GM18858 (cell line): Measurements from ENCODE around the gene TIAM2.
A peak's percentile ranks its signal among the peaks of the same experiment; 100 is the strongest.
"Not testable (repeated sequence)": the region's sequence is repeated elsewhere in the genome, so short reads cannot be mapped to it uniquely, and the experiment has no call there.

ENCODE experiments used
- ATAC-seq: cut with Tn5 transposase; IDR thresholded peaks from one replicate; pipeline ENCODE4 v1.9.1; 2021; ENCODE audit not compliant: unreplicated experiment

The TIAM2 gene

DNA sequence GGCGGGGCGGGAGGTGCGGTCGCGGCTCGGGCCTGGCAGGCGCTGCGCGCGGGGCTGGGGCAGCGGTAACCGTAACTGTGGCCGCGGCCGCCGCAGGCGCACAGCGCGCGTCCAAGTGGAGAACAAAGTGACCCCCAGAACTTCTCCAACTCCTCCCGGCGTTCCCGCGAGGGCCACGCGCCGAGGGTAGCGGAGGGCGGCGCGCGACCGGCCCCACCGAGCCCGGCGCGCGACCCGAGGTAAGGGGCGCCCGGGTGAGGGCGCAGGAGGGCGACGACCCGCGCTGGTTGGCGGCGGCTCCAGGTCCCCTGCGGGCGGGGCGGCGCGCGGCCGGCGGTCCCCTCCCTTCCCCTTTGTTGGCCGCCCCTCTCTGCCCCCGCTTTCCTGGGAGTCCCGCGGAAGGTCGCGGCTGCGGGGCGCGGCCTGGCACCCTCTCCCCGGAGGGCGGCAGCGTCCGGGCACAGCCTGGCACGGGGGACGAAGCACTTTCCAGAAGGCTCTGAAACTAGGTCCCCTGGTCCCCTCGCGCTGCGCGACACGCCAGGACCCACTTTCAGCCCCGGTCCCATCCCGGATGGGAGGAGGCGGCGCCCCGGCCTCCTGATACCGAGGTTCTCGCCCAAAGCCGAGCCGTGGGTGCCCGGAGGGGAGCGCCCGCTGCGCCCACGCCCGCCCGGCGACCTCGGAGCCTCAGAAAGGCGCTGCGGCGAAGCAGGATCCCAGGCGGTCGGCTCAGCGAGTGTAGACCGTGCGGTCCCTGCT lies at the start of gene TIAM2:
Gene TIAM2 (plus strand): TSS at position 62 of the 762 bp plus-strand sequence. CDS start 133,909 bp downstream, outside the sequence.
- no peak for ATAC-seq

DNA sequence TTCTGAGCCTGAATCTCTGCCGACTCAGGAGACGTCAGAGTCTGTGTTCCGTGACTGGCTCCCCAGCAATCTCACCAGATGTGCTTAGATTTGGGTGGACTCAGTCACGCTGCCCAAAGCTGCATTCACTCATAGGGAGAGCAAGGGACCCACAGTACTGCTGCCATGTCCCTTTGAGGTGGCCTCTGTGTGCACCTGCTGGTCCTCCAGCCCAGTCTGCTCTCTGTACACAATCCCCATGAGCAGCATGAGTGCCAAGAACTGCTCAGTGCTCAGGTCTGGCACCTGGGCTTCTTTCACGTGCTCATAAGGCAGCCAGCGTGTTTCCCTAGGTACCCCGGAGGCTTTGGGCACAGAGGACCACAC lies 44.2 kb upstream of the TIAM2 start:
- ATAC-seq, result no peak

- peak; percentile 82 for ATAC-seq
Observed at GRCh38 chr6:154951345-154952200, 43.5 kb upstream of the TIAM2 start.

- ATAC-seq, result no peak
Observed at GRCh38 chr6:154953644-154954043, 41.5 kb upstream of the TIAM2 start.

DNA sequence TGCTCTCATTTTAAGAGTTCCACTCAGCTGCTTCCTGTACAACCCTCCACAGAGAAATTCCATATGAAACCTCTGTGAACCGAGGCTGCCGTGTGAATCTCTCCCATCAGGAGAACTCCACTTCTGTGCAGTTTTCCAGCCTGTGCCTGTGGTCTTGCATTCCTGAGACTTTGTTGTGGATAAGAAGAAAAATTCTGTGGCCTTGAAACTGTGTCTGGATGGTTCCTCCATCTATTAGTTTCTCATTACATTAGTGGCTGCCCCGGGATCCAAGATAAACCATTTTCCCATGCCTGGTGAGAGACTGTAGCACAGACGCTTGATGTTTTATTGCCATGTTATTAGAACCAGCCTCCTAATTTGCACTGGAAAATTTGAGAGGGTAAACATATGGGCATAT lies 40.8 kb upstream of the TIAM2 start:
- ATAC-seq, result no peak

- ATAC-seq, result no peak
Observed at GRCh38 chr6:154956771-154957522, 38.2 kb upstream of the TIAM2 start.

- ATAC-seq, result no peak
Observed at GRCh38 chr6:154958469-154958868, 36.6 kb upstream of the TIAM2 start.

DNA sequence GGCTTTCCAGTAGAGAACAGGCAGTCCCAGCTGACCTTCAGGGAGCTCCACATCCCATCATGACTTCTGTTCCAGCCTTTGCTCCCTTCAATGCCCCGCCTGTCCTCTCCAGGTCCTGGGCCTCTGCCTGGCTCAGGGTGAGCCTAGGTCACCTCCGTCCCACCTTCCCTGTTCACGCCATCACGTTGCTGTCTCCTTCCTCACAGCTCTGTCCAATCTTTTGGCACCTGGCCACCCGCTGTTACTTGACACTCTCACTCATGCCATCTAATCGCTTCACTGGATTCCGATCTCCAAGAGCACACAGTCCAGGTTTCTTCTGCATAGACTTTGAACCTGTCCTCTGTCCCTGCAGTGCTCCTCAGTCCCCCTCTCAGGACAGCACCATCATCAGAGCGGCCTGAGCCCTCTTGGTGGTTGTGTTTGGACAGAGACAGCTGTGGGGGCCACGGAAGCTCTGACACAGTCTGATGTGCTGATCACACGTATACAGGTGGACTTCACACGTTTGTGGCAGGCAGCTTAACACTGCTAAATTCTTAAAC lies 34.7 kb upstream of the TIAM2 start:
- ATAC-seq, result no peak

GRCh38 chr6:154960854-154961530 lies 34.1 kb upstream of the TIAM2 start:
- ATAC-seq, result no peak

DNA sequence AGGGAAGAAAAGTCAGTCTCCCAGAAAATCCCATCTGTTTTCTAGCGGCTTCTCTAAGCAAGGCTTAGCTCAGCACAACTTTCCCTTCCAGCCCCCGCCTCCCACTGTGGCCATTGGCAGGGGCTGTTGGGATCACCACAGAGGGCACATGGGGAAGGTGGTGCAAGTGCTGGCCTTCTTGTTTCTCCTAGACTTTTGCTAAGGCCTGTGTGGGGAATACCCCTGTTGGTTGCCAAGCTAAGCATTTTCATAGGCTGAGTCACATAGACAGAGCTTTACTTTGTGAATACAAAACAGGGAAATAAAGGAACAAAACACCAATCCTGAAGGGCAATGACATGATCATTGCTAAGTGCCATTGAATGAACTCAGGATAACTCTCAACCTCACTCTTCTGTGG lies 32.4 kb upstream of the TIAM2 start:
- ATAC-seq, result no peak

DNA sequence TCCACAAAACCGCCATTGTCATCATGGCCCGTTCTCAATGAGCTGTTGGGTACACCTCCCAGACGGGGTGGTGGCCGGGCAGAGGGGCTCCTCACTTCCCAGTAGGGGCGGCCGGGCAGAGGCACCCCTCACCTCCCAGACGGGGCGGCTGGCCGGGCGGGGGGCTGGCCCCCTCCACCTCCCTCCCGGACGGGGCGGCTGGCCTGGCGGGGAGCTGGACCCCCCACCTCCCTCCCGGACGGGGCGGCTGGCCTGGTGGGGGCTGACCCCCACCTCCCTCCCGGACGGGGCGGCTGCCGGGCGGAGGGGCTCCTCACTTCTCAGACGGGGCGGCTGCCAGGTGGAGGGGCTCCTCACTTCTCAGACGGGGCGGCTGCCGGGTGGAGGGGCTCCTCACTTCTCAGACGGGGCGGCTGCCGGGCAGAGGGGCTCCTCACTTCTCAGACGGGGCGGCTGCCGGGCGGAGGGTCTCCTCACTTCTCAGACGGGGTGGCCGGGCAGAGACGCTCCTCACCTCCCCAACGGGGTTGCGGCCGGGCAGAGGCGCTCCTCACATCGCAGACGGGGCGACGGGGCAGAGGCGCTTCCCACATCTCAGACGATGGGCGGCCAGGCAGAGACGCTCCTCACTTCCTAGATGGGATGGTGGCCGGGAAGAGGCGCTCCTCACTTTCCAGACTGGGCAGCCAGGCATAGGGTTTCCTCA lies 28.9 kb upstream of the TIAM2 start:
- ATAC-seq, result not testable (repeated sequence)

DNA sequence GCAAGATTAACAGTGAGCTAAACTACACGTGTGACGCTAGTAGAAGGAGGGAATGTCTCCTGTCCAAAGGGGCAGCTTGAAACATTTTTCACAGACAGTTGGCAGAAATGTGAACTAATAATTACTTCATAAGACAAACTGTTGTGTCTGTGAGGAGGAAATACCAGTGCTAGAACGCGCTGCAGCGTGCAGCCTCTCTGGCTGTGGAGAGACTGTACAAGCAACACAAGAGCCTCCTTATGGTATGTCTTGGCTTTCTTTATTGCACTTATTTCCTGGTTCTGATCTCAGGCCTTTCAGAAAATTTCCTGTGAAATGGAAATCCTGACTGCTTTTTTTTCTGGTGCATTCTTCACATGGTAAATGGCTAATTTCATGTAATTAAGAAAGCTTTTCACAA lies 25.3 kb upstream of the TIAM2 start:
- no peak for ATAC-seq

- ATAC-seq, result no peak
Observed at GRCh38 chr6:154974485-154975149, 20.5 kb upstream of the TIAM2 start.

DNA sequence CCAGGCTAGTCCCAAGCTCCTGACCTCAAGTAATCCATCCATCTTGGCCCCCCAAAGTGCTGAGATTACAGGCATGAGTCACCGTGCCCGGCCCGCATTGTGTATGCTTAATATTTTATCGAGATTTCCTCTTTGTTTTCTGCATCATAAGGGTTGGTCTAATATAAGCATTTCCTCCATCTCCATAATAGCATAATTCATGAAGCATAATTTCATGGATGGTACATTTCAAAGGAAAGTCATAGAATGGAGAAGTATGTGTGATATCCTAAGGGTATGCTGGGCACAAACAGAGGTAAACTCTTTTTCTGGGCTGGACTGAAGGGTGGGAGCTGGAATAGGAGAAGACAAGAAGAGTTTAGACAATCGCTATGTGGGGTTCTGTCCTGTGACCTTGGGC lies 17.5 kb upstream of the TIAM2 start:
- ATAC-seq, result no peak

DNA sequence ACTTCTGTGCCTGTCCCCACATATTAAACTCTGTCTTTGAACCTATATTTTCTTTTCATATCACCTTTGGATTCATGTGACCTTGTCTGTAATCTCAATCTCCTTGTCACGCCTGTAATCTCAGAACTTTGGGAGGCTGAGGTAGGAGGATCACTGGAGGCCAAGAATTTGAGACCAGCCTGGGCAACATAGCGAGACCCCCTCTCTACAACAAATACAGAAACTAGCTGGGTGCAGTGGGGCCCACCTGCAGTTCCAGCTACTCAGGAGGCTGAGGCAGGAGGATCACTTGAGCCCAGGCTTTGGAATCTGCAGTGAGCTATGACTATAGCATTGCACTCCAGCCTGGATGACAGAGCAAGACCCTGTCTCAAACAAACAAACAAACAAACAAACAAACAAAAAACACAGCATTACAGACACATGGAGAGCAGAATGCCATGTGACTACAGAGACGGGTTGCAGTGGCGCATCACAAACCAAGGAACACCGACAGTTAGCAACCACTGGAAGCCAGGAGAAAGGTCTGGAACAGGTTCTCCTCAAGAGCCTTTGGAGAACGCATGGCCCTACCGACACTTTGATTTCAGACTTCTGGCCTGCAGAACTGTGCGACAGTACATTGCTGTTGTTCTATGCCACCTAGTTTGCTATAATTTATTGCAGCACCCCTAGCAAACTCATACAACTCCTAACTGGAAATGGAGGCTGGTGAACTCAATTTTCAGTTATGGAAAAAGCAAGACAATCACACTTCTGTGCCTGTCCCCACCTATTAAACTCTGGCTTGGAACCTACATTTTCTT lies 14.6 kb upstream of the TIAM2 start:
- no peak for ATAC-seq

DNA sequence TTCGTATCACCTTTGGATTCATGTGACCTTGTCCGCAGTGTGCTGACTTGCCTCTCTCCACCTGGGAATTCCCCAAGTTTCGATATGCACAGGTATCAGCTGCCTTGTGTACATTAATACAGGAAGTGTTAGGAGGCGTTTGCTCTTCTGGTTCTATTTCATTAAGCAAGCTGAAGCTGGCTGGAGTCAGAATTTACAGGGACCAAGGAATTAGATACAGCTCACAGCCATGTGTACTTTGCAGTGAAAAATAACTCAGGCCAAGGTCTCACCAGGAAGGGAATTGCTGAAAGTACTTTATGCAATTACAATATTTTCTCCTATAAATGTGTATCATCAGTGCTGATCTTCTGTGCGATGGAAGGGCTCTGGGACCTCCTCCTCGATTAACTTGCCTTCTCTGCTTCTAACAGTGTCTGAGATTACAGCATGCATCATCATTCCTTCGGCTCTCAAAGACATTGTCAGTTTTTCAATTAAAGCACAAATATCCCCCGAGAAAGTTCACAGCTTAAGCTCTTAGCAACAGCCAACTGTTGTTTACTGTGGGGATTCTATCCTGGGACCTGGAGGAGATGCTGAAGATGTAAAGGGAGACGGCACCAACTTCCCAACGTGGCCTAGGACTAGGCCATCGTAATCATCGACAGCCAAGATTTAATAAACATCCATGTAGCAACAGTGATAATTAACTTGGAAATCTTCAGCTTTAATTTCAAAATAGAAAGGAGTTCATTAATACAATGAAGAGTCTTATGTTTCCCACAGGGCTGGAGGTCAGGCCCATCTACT lies 13.8 kb upstream of the TIAM2 start:
- ATAC-seq, result peak; percentile 94

GRCh38 chr6:154984146-154984545 lies 11.0 kb upstream of the TIAM2 start:
- ATAC-seq, result no peak

- ATAC-seq, result no peak
Observed at GRCh38 chr6:154986787-154987235, 8.3 kb upstream of the TIAM2 start.
